Esophagus squamous epithelium (tissue), 5 donors: ENCODE results near the gene HOXC13. TPM values are rescaled to one million over a fixed set of nuclear protein-coding genes. Genes with fewer than 3 reads are reported as not detected.

Experiments
- DNase-seq: peaks from one replicate; lab custom pipeline; 2025; lab: John Stamatoyannopoulos, UW
- H3K27ac ChIP-seq, 4 donors: fragments of 200-600 bp; sonication (generic); one replicate each; pipeline ENCODE4 v1.5.1; 2016 to 2019; ENCODE audit warnings: mild to moderate bottlenecking in 1 of 4
- H3K27me3 ChIP-seq, 4 donors: fragments of 200-600 bp; sonication (generic); 1 replicate in 3 of 4; 2 replicates in 1 of 4; pipeline versions ENCODE4 v1.5.1 to v1.6.0; 2017 to 2021; ENCODE audit warnings: antibody characterized with exemption in 1 of 4
- H3K36me3 ChIP-seq, 3 donors: fragments of 200-600 bp; sonication (generic); one replicate each; pipeline ENCODE4 v1.5.1; 2016 to 2019
- H3K4me1 ChIP-seq, 3 donors: fragments of 200-600 bp; sonication (generic); one replicate each; pipeline ENCODE4 v1.5.1; 2017 to 2019
- H3K4me3 ChIP-seq, 4 donors: fragments of 200-600 bp; sonication (generic); 1 replicate in 3 of 4; 2 replicates in 1 of 4; pipeline ENCODE4 v1.5.1; 2016 to 2019; ENCODE audit warnings: mild to moderate bottlenecking in 2 of 4, moderate library complexity in 1 of 4
- H3K9me3 ChIP-seq, 3 donors: fragments of 200-600 bp; sonication (generic); one replicate each; pipeline ENCODE4 v1.5.1; 2016 to 2019
- CTCF ChIP-seq, 6 experiments: fragments of 450-650 bp in 4 of 6; fragments of 200-600 bp in 2 of 6; sonication (generic) in 2 of 6; IDR thresholded peaks; one replicate each; pipeline ENCODE4 v1.5.1; 2016 to 2019; ENCODE audit warnings: antibody characterized with exemption in 6 of 6, mild to moderate bottlenecking in 4 of 6, moderate library complexity in 4 of 6
- POLR2A ChIP-seq, 4 donors: fragments of 450-650 bp; IDR thresholded peaks; one replicate each; pipeline ENCODE4 v1.6.1; 2017; ENCODE audit warnings: antibody characterized with exemption in 4 of 4, mild to moderate bottlenecking in 4 of 4, moderate library complexity in 3 of 4
- WGBS, 2 donors: methylation state at CpG; one replicate each; pipeline ENCODE4 v1.1.5; 2018; 5-methylcytosine and 5-hydroxymethylcytosine counted together
- intact Hi-C: fragments of 100-400 bp; cut with DNase I; formaldehyde crosslinking; loops from one replicate; pipeline ENCODE4 v1.15.0; 2022
- total RNA-seq, 4 donors: library from RNA; depleted of rRNA; stranded (reverse); fragments of >200 nt; gene quantifications; one replicate each; pipeline ENCODE4 v1.1.0, GENCODE V29; 2016
- donor health status: DM: yes; HTN: yes; CAD: no.

HOXC13 gene
- total RNA-seq, 4 donors from 2014 or later, result 0.83 TPM; not detected in 3

GRCh38 chr12:53971686-53972085 lies 33.1 kb downstream of the HOXC13 start:
- peaks cover 24 to 100% (median 87%) of the 10 kb centered on the region in 4 donors for H3K27me3 ChIP-seq
- intact Hi-C loops, result no loop called here
- TF ChIP-seq POLR2A (IDR thresholded peaks at IDR 0.05), result no peak
- no peak for TF ChIP-seq CTCF (IDR thresholded peaks at IDR 0.05)
- DNase-seq, result no peak
- no peak overlapping the region for H3K4me3 ChIP-seq
- H3K9me3 ChIP-seq, result no peaks in the 10 kb centered on the region
- H3K36me3 ChIP-seq, result no peaks in the 10 kb centered on the region
- no peak overlapping the region for H3K27ac ChIP-seq
- H3K4me1 ChIP-seq, result peaks cover 20 to 30% (median 21%) of the 10 kb centered on the region in 3 donors
- 42 to 80% methylated on average over 2 of the region's 2 CpGs for WGBS, 2 donors

- Histone ChIP-seq H3K4me3 (no peak overlapping the region), H3K27me3 (peaks cover 29 to 100% (median 86%) of the 10 kb centered on the region in 4 donors), H3K9me3 (no peaks in the 10 kb centered on the region), H3K4me1 (peaks cover 20 to 28% (median 20%) of the 10 kb centered on the region in 3 donors), H3K36me3 (no peaks in the 10 kb centered on the region), H3K27ac (no peak overlapping the region)
- DNase-seq, result no peak
- no peak for TF ChIP-seq POLR2A (IDR thresholded peaks at IDR 0.05)
- TF ChIP-seq CTCF (IDR thresholded peaks at IDR 0.05), result no peak
- intact Hi-C loops, result no loop called here
- 32 to 34% methylated on average over 8 of the region's 9 CpGs for WGBS, 2 donors
Observed at GRCh38 chr12:53972152-53972702, 33.6 kb downstream of the HOXC13 start.

GRCh38 chr12:53972722-53973235 lies 34.1 kb downstream of the HOXC13 start, which contains the start of gene HOXC11:
Gene HOXC11, plus strand, starts transcription at chr12:53973126. Its CDS starts 116 bp downstream, at chr12:53973242.
- TF ChIP-seq CTCF (IDR thresholded peaks at IDR 0.05) (no peak), POLR2A (IDR thresholded peaks at IDR 0.05) (no peak)
- peak within 1 kb of the TSS in 1 of 4 donors; percentile 56 for H3K4me3 ChIP-seq

GRCh38 chr12:53973236-53974042 lies 34.8 kb downstream of the HOXC13 start:
- intact Hi-C loops, result no loop called here
- no peak overlapping the region for H3K27ac ChIP-seq
- H3K4me1 ChIP-seq, result peaks cover 20 to 34% (median 20%) of the 10 kb centered on the region in 3 donors
- peak overlapping the region in 1 of 4 donors; percentile 56 for H3K4me3 ChIP-seq
- H3K36me3 ChIP-seq, result no peaks in the 10 kb centered on the region
- WGBS, 2 donors, result 7 to 24% methylated on average over 15 to 25 of the region's 71 CpGs
- no peaks in the 10 kb centered on the region for H3K9me3 ChIP-seq
- DNase-seq, result no peak
- peaks cover 31 to 100% (median 87%) of the 10 kb centered on the region in 4 donors for H3K27me3 ChIP-seq
- TF ChIP-seq CTCF (IDR thresholded peaks at IDR 0.05) (no peak), POLR2A (IDR thresholded peaks at IDR 0.05) (no peak)

More at GRCh38 chr12:53972722-53973235, 34.1 kb downstream of the HOXC13 start, which contains the start of gene HOXC11:
- H3K27ac ChIP-seq, result no peak within 1 kb of the TSS
- 18 to 22% methylated on average over 10 to 20 of the region's 21 CpGs for WGBS, 2 donors
- H3K9me3 ChIP-seq, result no peaks in the 10 kb centered on the region
- H3K4me1 ChIP-seq, result peaks cover 20 to 29% (median 20%) of the 10 kb centered on the region in 3 donors
- H3K27me3 ChIP-seq, result peaks cover 31 to 100% (median 87%) of the 10 kb centered on the region in 4 donors
- no peak for DNase-seq
- intact Hi-C loops, result no loop called here
- H3K36me3 ChIP-seq, result no peaks in the 10 kb centered on the region
